ENCODE results near the gene RPL13. TPM values are rescaled to one million over a fixed set of nuclear protein-coding genes. Genes with fewer than 3 reads are reported as not detected.

RPL13 gene
- total RNA-seq, 1 donor from 2014 or later: 2,389 TPM

Other genes with a start within 250 kb of the RPL13 start
- gene ANKRD11, start 70.1 kb upstream of the RPL13 start, total RNA-seq: 258 TPM
- 132 TPM for gene SPG7, start 52.3 kb upstream of the RPL13 start, total RNA-seq
- 16.2 TPM for gene CPNE7, start 15.1 kb downstream of the RPL13 start, total RNA-seq
- gene DPEP1, start 53.0 kb downstream of the RPL13 start, total RNA-seq: 0.75 TPM
- gene CHMP1A, start 97.0 kb downstream of the RPL13 start, total RNA-seq: 84.7 TPM
- gene SPATA33, start 97.2 kb downstream of the RPL13 start, total RNA-seq: 7.4 TPM
- gene CDK10, start 126.0 kb downstream of the RPL13 start, total RNA-seq: 89.8 TPM
- 7.7 TPM for gene SPATA2L, start 141.0 kb downstream of the RPL13 start, total RNA-seq
- 17.7 TPM for gene VPS9D1, start 160.2 kb downstream of the RPL13 start, total RNA-seq
- gene ZNF276, start 160.9 kb downstream of the RPL13 start, total RNA-seq: 44.1 TPM

Measured in ureter (tissue), 1 donor.